Measurements from ENCODE around the gene LYPD6B.

DNA sequence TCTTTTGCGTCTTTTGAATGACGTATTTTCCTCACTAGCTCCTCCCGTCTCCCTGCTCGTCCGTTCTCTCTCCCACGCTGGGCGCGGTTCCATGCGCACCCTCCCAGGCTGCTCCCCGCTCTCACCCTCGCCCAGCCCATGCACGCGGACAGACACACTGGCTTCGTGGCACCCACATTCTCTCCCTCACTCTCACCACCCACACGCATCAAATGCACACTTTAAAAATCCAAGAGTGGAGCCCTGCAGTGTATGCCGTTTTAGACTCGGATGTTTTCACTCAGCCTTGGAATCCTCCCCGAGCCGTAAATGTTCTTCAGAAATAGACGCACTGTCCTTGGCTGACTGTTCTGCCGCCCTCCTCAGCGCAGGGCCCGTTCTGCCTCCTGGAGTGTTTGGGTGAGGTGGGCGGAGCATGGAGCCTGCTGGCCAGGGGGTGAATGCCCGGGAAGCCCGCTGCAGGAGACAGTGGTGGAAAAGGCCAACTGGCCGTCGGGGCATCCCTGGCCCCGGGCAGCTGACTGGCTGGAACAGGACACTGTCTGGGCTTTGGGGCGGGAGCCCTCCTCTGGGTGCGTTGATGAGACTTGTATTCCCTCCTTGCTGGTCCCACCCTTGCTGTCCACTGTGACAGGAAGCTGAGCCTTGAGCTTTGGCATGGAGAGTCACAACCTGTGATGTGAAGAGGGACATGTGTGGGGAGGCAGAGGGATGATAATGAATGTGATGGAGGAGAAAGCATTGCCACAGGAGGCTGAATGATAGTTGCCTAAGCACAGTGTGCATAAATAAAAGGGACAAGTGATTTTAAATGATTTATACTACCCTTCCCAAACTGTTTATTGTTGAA is 35.4 kb upstream of the LYPD6B start:
- TF ChIP-seq POLR2A (IDR thresholded peaks at IDR 0.05) = no peak
- TF ChIP-seq, protein P1, sequence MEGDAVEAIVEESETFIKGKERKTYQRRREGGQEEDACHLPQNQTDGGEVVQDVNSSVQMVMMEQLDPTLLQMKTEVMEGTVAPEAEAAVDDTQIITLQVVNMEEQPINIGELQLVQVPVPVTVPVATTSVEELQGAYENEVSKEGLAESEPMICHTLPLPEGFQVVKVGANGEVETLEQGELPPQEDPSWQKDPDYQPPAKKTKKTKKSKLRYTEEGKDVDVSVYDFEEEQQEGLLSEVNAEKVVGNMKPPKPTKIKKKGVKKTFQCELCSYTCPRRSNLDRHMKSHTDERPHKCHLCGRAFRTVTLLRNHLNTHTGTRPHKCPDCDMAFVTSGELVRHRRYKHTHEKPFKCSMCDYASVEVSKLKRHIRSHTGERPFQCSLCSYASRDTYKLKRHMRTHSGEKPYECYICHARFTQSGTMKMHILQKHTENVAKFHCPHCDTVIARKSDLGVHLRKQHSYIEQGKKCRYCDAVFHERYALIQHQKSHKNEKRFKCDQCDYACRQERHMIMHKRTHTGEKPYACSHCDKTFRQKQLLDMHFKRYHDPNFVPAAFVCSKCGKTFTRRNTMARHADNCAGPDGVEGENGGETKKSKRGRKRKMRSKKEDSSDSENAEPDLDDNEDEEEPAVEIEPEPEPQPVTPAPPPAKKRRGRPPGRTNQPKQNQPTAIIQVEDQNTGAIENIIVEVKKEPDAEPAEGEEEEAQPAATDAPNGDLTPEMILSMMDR (IDR thresholded peaks at IDR 0.05) = no peak

All from body of pancreas (tissue), 4 donors.